Neural cell (in vitro differentiated cells): Measurements from ENCODE around the gene NCR2. TPM values are rescaled to one million over a fixed set of nuclear protein-coding genes. Genes with fewer than 3 reads are reported as not detected.
A peak's percentile ranks its signal among the peaks of the same experiment; 100 is the strongest.

ENCODE experiments used
- H2AFZ ChIP-seq: fragments of 200-600, 300-800 bp; sonication (generic), shearing (Covaris generic); 2 replicates; pipeline ENCODE4 v1.6.0; 2014; ENCODE audit warnings: low read depth, mild to moderate bottlenecking, antibody characterized with exemption, low read length, moderate library complexity
- H3F3A ChIP-seq: fragments of 200-600 bp; shearing (Covaris generic); 2 replicates; pipeline ENCODE4 v1.6.1; 2016; ENCODE audit warnings: mild to moderate bottlenecking, moderate library complexity, mixed read lengths, antibody characterized with exemption, low read length; ENCODE audit not compliant: insufficient read depth, poor library complexity, severe bottlenecking
- H3K27ac ChIP-seq: fragments of 200-600, 300-800 bp; sonication (generic), shearing (Covaris generic); 2 replicates; pipeline ENCODE4 v1.5.1; 2014; ENCODE audit warnings: mild to moderate bottlenecking, low read length, moderate library complexity
- H3K27me3 ChIP-seq: fragments of 300-800, 200-600 bp; sonication (generic), shearing (Covaris generic); 2 replicates; pipeline ENCODE4 v1.6.0; 2014; ENCODE audit warnings: mild to moderate bottlenecking, low read depth, low read length, moderate library complexity; ENCODE audit not compliant: insufficient read depth
- H3K36me3 ChIP-seq: fragments of 300-800, 200-600 bp; sonication (generic), shearing (Covaris generic); 2 replicates; pipeline ENCODE4 v1.5.1; 2014; ENCODE audit warnings: mild to moderate bottlenecking, antibody characterized with exemption, low read length, moderate library complexity; ENCODE audit not compliant: insufficient read depth
- H3K4me2 ChIP-seq: fragments of 300-800, 200-600 bp; sonication (generic), shearing (Covaris generic); 2 replicates; pipeline ENCODE4 v1.6.0; 2014; ENCODE audit warnings: mild to moderate bottlenecking, low read length
- H3K4me3 ChIP-seq: fragments of 300-800, 200-600 bp; sonication (generic), shearing (Covaris generic); 2 replicates; pipeline ENCODE4 v1.5.1; 2014; ENCODE audit warnings: mild to moderate bottlenecking, low read length, moderate library complexity
- H3K79me2 ChIP-seq: fragments of 200-600 bp; shearing (Covaris generic); replicated peaks from 2 replicates; pipeline ENCODE4 v1.6.0; 2014; ENCODE audit warnings: mild to moderate bottlenecking, low read length, moderate library complexity; ENCODE audit not compliant: insufficient read depth
- H3K9ac ChIP-seq: fragments of 300-800, 200-600 bp; sonication (generic), shearing (Covaris generic); 2 replicates; pipeline ENCODE4 v1.6.1; 2016; ENCODE audit warnings: mild to moderate bottlenecking, low read length, mixed read lengths
- H3K9me2 ChIP-seq: fragments of 200-600 bp; shearing (Covaris generic); 2 replicates; pipeline ENCODE4 v1.6.1; 2016; ENCODE audit warnings: mild to moderate bottlenecking, low read length, mixed read lengths; ENCODE audit not compliant: insufficient read depth
- H3K9me3 ChIP-seq: fragments of 200-600, 300-800 bp; sonication (generic), shearing (Covaris generic); 2 replicates; pipeline ENCODE4 v1.6.1; 2016; ENCODE audit warnings: mild to moderate bottlenecking, mixed run types, low read length, moderate library complexity, mixed read lengths
- H4K20me1 ChIP-seq: fragments of 200-600 bp; shearing (Covaris generic); 2 replicates; pipeline ENCODE4 v1.6.1; 2016; ENCODE audit warnings: mild to moderate bottlenecking, mixed run types; ENCODE audit not compliant: insufficient read depth
- CTCF ChIP-seq: fragments of 450-650 bp; IDR thresholded peaks from 2 replicates; pipeline ENCODE4 v1.5.1; 2014; ENCODE audit warnings: antibody characterized with exemption, mild to moderate bottlenecking, moderate library complexity; ENCODE audit not compliant: poor library complexity, severe bottlenecking
- EP300 ChIP-seq: fragments of 450-650 bp; conservative IDR thresholded peaks from 2 replicates; pipeline ENCODE4 v1.6.1; 2014; ENCODE audit warnings: antibody characterized with exemption, mild to moderate bottlenecking, moderate library complexity; ENCODE audit not compliant: poor library complexity, severe bottlenecking
- EZH2 ChIP-seq: fragments of 200-600, 300-800 bp; shearing (Covaris generic), sonication (generic); IDR thresholded peaks from 2 replicates; pipeline ENCODE4 v1.6.1; 2014; ENCODE audit warnings: antibody characterized with exemption, low read length, borderline replicate concordance, mild to moderate bottlenecking; ENCODE audit not compliant: insufficient read depth, poor library complexity, severe bottlenecking
- MXI1 ChIP-seq: fragments of 450-650 bp; conservative IDR thresholded peaks from 2 replicates; pipeline ENCODE4 v1.6.1; 2014; ENCODE audit warnings: antibody characterized with exemption, mild to moderate bottlenecking; ENCODE audit not compliant: poor library complexity, severe bottlenecking
- POLR2AphosphoS5 ChIP-seq: IDR thresholded peaks from 2 replicates; pipeline ENCODE4 v1.6.1; 2012
- RAD21 ChIP-seq: fragments of 450-650 bp; conservative IDR thresholded peaks from 2 replicates; pipeline ENCODE4 v1.6.1; 2014; ENCODE audit warnings: antibody characterized with exemption, mild to moderate bottlenecking, moderate library complexity
- REST ChIP-seq: IDR thresholded peaks from 2 replicates; pipeline ENCODE4 v1.6.1; 2012; ENCODE audit warnings: borderline replicate concordance
- SMC3 ChIP-seq: fragments of 450-650 bp; conservative IDR thresholded peaks from 2 replicates; pipeline ENCODE4 v1.6.1; 2014; ENCODE audit warnings: antibody characterized with exemption, mild to moderate bottlenecking, moderate library complexity; ENCODE audit not compliant: poor library complexity
- TAF1 ChIP-seq: IDR thresholded peaks from 2 replicates; pipeline ENCODE4 v1.6.1; 2012; ENCODE audit warnings: low read depth
- polyA plus RNA-seq: library from polyadenylated mRNA; depleted of rRNA; stranded (reverse); fragments of >200 nt; gene quantifications from 2 replicates; pipeline ENCODE4 v1.2.3, GENCODE V29; 2014

NCR2 gene
- polyA plus RNA-seq, 1 donor from 2014 or later, result not detected

GRCh38 chr6:41315943-41316620 lies 19.3 kb upstream of the NCR2 start:
- TF ChIP-seq EZH2, result no peak
- TF ChIP-seq REST, result no peak
- TF ChIP-seq SMC3, result no peak
- no peak for TF ChIP-seq TAF1
- no peak for TF ChIP-seq POLR2AphosphoS5
- no peak for TF ChIP-seq MXI1
- no peak for TF ChIP-seq RAD21
- TF ChIP-seq EP300, result no peak
- no peak for TF ChIP-seq CTCF
- Histone ChIP-seq H3K27ac (no peak overlapping the region), H3K79me2 (no peaks in the 10 kb centered on the region), H3K4me2 (no peak overlapping the region), H4K20me1 (no peaks in the 10 kb centered on the region), H3K36me3 (no peaks in the 10 kb centered on the region), H3K9ac (no peak overlapping the region), H3K9me2 (no peaks in the 10 kb centered on the region), H3K9me3 (no peaks in the 10 kb centered on the region), H3K4me3 (no peak overlapping the region), H3F3A (no peaks in the 10 kb centered on the region), H3K27me3 (peaks cover 11% of the 10 kb centered on the region), H2AFZ (no peak overlapping the region)

GRCh38 chr6:41318261-41318653 lies 17.2 kb upstream of the NCR2 start:
- no peaks in the 10 kb centered on the region for H3K36me3 ChIP-seq
- TF ChIP-seq TAF1 (no peak), REST (no peak), EP300 (no peak), MXI1 (no peak), POLR2AphosphoS5 (no peak), RAD21 (no peak), CTCF (no peak), SMC3 (no peak), EZH2 (no peak)
- no peak overlapping the region for H3K27ac ChIP-seq
- no peak overlapping the region for H3K9ac ChIP-seq
- no peaks in the 10 kb centered on the region for H4K20me1 ChIP-seq
- H3K79me2 ChIP-seq, result no peaks in the 10 kb centered on the region
- no peaks in the 10 kb centered on the region for H3K9me2 ChIP-seq
- H3K4me3 ChIP-seq, result peak overlapping the region; percentile 57
- no peak overlapping the region for H2AFZ ChIP-seq
- H3K4me2 ChIP-seq, result no peak overlapping the region
- H3K27me3 ChIP-seq, result peaks cover 11% of the 10 kb centered on the region
- no peaks in the 10 kb centered on the region for H3K9me3 ChIP-seq
- no peaks in the 10 kb centered on the region for H3F3A ChIP-seq
